Sciatic nerve (tissue), 2 donors: ENCODE data around the gene C3orf33. TPM values are rescaled to one million over a fixed set of nuclear protein-coding genes. Genes with fewer than 3 reads are reported as not detected.
"Not testable (repeated sequence)": the region's sequence is repeated elsewhere in the genome, so short reads cannot be mapped to it uniquely, and the experiment has no call there.

Experiments used
- ATAC-seq: fragments of 200-7000 bp; cut with Tn5 transposase; one replicate; pipeline ENCODE4 v1.9.1; 2020; ENCODE audit warnings: mild to moderate bottlenecking, moderate library complexity
- DNase-seq: peaks from one replicate; pipeline ENCODE4 v3.0.0-alpha.2; 2020; ENCODE audit warnings: low spot score
- intact Hi-C: fragments of 100-400 bp; cut with DNase I; formaldehyde crosslinking; loops from one replicate; pipeline ENCODE4 v1.14.2; 2022
- total RNA-seq: library from RNA; stranded (reverse); fragmentation: NEBNext Ultra II Directional; extraction: Animal tissue kit (Norgen Biotek cat#: 25700); gene quantifications from one replicate; pipeline ENCODE4 v1.2.1, GENCODE V29; 2021
- donor health status: DM: no; HTN: no; CAD: no.
- donor health status: DM: no; HTN: no; CAD: no.

C3orf33 gene, protein sequence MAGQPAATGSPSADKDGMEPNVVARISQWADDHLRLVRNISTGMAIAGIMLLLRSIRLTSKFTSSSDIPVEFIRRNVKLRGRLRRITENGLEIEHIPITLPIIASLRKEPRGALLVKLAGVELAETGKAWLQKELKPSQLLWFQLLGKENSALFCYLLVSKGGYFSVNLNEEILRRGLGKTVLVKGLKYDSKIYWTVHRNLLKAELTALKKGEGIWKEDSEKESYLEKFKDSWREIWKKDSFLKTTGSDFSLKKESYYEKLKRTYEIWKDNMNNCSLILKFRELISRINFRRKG
- 6.2 TPM for total RNA-seq

DNA sequence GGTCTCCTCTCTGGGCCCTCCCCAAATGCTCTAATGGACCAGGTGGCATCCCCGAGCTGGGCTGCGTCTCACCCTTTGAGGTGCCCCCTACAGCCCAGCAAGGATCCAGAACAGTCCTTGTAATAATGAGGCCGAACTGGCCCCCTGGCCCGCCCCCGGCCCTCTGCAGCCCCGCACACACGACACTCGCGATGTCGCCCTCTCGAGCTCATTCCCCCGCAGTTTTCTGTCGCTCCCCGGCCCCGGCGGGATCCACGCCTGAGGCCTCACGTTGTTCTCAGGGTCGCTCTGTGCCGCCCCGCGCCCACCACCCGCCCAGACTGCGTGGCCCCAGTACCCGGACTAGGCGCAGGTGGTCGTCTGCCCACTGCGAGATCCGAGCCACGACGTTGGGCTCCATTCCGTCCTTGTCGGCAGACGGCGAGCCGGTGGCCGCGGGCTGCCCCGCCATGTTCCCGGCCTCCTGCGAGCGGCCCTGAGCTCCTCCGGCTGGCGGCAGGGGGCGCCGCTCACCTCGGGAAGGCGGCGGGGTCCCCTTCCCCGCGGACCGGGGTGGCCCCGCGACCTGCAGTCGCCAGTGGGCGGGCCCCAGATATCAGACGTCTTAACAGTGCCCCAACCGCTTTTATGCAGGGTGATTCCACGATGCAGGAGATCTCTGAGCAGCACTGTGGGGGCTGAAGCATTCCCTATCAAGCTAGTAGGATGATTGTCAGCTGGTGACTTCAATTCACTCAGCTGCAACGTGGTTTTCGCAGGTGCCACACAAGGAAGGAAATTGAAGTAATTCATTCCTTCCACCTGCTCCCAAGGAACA, at the start of gene C3orf33:
C3orf33 (minus strand) TSS at position 477 of the 817 bp plus-strand sequence; CDS start at position 451, 26 bp downstream.
- intact Hi-C loops, result no loop called here
- ATAC-seq (peak; percentile 96), DNase-seq (peak; percentile 81)

DNA sequence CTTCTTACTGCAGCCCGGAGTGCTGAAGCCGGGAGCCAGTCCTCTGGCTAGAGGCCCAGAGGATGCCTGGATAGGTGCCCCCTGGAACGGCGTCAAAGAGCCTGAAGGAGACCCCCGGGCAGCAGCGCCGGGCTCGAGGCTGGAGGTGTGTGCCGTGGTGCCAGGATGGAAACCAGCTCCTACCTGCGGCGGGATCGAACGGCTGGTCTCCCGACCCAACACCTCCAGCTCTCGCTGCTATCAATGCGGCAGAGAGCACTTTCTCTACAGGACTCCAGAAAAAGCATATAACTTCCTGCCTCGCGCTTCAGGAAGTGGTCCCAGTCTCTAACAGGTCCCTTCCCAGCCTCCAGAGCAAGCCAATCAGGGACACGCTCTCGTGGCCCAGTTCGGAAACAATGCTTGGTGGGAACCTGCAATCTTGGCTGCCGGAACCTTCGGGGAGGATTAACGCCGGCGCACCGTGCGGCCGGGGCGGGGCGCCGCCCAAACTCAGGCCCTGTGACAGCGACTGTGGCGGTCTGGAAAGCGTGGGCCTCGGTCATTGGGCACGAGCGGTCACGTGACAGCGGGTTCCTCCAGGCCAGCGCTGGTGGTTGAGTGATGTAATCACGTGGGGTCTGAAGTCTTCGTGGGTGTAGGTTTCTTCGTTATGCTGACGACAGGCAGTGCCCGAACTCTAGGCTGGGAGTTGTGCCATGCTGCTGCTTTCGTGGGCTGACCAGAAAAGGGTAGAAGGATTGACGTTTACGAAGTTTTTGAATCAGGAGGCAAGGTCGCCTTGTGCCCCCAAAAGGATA, 48.3 kb upstream of the C3orf33 start, which contains the start of gene SLC33A1:
SLC33A1 (minus strand) TSS at position 287 of the 800 bp plus-strand sequence. CDS start 430 bp downstream, outside the sequence.
- peak; percentile 99 for DNase-seq
- peak; percentile 99 for ATAC-seq
- intact Hi-C loops, result no loop called here

DNA sequence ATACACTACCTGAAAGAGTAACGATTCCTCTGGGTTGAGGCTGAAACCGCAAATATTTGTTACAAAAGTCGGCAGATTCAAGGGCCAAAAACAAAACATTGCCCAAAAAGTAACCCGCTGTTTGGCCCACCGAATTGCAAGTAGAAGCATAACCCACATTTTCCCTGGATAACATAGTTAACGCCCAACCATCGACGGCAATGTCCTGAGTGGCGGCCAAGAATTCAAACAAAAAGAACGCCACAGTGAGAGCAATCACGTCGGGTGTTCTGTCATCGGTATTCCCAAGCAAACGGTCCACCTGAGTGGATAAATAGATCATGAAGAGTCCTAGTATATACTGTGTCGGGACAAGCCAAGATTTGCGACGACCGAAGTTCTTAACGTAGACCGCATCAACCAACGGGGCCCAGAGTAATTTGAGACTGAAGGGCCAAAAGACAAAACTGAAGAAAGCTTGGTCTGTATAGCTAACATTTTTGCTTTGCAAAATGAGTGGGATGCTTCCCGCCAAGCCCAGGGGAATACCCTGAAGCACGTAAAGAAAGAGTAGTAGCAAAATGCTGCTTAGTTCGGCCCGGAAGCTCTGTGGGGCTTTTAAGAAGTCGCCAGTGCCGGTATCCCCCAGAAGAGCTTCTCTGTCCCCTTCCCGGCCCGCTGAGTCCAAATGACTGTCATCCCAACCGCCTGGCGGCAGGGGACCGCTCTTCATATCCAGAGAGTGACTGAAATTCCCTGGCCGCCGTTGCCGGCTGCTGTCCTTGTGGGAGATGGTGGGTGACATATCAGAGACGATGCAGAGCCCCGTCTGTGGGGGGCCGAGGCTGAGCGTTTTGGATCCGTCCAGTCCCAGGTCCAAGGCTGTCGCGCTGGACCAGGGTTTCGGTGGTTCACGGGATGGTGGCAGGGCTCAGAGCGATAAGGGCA, 47.4 kb upstream of the C3orf33 start:
- DNase-seq, result peak; percentile 73
- intact Hi-C loops, result no loop called here

DNA sequence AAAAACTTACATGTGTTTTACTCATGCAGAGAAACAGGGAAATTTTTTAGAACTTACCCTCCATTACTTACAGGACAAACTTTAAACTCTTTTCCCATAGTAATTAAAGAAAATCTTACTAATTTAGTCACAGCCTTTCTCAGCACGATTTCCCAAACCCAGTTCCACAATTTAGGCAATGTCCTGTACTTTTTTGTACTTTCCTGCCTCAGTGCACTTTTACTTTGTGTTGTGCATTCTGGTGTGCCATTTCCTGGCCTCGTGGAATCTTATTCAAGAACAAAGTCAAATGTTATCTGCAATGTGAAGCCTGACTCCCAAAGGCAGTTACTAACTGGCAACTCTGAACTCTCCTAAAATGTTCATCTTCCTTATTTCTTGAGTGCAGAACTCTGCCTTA, 46.3 kb upstream of the C3orf33 start:
- intact Hi-C loops, result no loop called here
- DNase-seq, result no peak
- no peak for ATAC-seq

More for the DNA sequence above, 47.4 kb upstream of the C3orf33 start:
- peak; percentile 24 for ATAC-seq

DNA sequence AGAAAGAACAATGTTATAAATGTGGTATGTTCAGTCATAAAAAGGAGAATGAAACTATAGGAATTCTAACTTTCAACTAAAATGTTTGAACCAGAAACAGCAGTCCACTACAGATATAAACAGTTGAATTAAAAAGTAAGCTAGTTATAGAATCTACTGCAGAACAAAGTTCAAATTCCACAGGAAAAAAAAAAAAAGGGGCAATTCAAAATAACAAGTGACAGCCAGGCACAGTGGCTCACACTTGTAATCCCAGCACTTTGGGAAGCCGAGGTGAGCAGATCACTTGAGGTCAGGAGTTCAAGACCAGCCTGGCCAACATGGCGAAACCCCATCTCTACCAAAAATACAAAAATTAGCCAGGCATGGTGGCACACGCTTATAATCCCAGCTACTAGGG, 43.3 kb upstream of the C3orf33 start:
- ATAC-seq, DNase-seq, intact Hi-C loops: not testable (repeated sequence)

DNA sequence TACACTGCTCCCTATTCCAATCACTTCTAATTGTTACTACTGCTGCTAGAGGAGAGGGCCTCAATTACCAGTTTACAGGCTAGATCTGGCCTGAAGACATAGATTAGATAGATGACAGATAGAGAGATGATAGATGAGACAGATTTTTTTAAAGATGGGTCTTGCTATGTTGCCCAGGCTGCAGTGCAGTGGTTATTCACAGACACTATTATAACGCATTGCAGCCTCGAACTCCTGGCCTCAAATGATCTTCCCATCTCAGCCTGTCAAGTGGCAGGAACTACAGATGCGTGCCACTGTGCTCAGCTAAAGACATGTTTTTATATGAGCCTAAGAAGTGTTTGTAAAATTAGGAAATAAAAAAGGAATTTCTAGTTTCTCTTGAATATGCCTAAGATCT, 41.9 kb upstream of the C3orf33 start:
- DNase-seq (no peak), ATAC-seq (no peak)
- intact Hi-C loops, result no loop called here

DNA sequence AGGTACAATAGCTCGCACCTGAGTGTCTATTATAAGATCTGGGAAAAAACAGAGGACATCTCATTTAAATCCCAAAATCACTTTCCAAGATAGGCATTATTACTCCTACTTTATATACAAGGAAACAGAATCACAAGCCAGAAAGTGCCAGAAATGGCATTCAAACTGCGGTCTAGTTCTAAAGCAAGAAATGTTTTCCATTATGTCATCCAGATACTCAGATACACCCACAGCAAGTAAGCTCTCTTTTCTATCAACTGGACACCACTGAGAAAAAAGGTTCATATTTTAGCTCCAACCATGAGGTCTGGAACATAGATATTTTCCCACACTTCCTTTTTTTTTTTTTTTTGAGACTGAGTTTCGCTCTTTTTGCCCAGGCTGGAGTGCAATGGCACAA, 40.0 kb upstream of the C3orf33 start:
- intact Hi-C loops, result no loop called here
- ATAC-seq, result no peak
- DNase-seq, result no peak

DNA sequence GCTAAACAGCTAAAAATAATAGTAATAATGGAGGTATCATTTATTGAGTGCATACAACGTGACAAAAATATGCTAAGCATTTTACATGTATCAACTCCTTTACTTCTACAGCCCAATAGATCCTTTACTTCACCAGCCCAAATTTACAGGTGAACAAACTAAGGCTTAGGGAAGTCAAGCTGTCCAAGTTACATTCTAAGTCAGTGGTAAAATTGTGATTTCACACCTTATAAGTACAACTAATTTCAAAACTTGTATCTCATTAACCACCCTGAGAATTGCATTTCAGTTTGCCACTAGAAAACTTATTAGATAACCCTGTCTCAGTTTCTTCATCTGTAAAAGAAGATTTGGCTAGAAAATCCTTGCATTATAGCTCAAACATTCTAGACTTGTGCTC, 37.5 kb upstream of the C3orf33 start:
- intact Hi-C loops, result no loop called here
- DNase-seq (no peak), ATAC-seq (no peak)

DNA sequence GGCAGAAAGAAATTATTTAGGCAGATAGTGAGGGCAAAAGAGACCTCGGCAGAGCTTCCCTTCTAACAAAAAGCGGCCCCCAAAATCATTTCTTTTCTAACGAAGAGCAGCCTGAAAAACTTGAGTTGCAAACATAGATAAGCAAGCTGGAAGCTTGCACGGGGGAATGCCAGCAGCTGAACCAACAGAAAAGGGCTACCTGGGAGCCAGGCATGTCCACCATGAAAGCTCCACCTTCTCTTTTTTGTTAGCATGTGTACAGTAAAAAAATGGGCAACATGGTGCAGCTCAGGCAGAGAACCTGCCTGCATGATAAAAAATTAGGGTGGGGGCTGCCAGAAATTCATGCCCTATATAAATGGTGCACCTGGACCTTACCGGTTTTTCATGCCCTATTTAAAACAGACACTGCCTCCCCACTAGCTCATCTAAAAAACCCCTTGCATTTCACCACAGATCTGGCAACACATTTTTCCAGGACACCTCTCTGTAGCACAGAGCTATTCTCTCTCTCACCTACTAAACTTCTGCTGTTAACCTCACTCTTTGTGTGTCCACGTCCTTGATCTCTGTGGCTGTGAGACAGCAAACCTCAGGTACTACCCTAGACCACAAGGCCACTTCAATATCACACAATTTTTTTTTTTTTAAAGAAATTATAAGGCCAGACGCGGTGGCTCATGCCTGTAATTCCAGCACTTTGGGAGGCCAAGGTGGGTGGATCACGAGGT, 29.4 kb upstream of the C3orf33 start:
- DNase-seq (no peak), ATAC-seq (no peak)
- intact Hi-C loops, result no loop called here

DNA sequence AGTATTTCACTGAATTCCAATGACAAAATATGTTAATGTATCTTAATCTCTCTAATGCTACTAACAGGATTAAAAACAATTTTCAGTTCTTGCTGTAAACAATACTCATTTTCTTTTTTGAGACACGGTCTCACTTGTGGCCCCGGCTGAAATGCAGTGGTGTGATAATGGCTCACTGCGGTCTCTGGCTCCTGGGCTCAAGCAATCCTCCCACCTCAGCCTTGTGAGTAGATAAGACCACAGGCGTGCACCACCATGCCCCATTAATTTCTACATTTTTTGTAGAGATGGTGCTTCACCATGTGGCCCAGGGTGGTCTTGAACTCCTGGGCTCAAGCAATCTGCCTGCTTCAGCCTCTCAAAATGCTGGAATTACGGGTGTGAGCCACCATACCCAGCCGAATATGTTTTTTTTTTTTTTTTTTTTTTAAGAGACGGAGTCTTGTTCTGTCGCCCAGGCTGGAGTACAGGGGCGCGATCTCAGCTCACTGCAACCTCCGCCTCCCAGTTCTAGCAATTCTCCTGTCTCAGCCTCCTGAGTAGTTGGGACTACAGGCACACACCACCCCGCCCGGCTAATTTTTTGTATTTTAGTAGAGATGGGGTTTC, 22.5 kb upstream of the C3orf33 start:
- intact Hi-C loops, ATAC-seq, DNase-seq: not testable (repeated sequence)

DNA sequence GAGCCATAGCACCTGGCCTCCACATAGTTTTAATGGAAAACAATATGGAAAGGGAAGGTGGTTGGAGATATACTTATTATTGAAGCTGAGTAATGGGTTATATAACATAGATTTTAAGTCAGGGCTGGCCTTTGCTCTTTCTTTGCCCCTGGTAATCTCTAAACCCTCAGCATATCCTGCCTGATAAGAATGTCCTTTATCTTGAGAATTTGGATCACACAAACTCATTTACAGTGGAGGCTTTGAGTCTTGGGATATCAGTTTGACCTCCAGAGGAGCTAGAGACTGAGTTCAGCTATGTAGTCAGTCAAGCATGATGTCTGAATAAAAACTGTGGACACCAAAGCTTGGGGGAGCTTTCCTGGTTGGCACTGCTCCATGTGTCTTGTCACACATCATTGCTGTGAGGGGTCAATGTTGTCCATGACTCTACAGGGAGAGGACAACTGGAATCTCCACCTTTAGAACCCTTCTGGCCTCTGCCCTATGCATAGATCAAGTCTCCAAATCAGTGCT, 9.0 kb upstream of the C3orf33 start:
- intact Hi-C loops, result no loop called here
- ATAC-seq, result no peak
- no peak for DNase-seq

DNA sequence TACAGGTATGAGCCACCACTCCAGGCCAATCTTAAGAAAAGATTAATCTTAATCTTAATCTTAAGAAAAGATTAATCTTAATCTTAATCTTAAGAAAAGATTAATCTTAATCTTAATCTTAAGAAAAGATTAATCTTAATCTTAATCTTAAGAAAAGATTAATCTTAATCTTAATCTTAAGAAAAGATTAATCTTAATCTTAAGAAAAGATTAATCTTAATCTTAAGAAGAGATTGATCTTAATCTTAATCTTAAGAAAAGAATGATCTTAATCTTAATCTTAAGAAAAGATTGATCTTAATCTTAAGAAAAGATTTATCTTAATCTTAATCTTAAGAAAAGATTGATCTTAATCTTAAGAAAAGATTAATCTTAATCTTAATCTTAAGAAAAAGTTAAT, 7.1 kb upstream of the C3orf33 start:
- intact Hi-C loops, ATAC-seq, DNase-seq: not testable (repeated sequence)

DNA sequence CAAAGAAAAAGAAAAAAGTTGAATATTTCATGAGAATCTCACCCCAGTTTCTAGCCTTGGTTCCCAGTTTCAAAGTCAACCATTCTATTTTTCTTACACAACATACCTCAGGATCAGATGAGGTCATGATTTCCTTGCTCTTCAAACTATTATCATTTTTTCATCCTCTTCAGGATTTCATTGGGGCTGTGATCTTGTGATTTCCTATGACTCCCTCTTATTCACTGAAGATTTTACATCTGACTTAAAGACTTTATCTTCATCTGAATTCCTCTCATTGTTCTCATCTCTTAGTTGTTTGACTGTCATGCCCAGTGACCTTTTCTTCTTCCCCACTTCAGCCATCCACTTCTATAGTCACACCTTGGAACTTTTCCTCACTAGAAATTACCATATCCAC, 3.1 kb upstream of the C3orf33 start:
- intact Hi-C loops, result no loop called here
- DNase-seq (no peak), ATAC-seq (no peak)

DNA sequence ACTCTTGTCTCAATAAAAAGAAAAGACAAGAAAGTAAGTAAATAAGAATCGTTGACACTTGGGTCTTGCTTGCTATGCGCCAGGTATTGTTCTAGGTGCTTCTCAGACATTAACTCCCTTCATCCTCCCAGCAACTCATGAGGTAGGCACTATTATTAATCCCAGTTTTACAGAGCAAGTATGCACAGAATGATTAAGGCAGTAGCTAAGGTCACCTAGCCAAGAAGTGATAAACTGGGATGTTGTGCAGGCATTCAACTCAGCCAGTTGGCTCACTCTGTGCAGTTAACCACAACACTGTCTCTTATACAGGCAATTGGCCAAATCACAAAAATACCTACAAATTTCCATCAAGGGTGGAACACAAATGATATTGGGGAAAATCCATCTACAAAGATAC, 1.7 kb upstream of the C3orf33 start:
- DNase-seq (no peak), ATAC-seq (no peak)
- intact Hi-C loops, result no loop called here

DNA sequence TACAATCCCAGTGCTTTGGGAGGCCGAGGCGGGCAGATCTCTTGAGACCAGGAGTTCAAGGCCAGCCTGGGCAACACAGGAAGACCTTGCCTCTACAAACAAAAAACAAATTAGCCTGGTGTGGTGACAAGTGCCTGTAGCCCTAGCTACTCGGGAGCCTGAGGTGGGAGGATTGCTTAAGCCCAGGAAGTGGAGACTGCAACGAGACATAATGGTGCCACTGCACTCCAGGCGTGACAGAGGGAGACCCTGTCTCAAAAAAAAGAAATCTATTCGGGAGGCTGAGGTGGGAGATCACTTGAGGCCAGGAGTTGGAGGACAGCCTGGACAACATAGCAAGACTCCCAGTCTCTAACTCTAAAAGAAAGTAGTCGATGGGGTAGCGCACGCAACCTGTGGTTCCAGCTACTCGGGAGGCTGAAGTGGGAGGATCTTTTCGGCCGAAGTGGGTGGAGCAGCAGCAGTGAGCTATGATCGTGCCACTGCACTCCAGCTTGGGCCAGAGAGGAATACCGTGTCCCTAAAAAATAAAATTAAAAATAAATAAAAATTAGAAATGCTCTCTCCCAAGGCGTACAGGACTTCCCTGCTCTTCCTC, 775 bp downstream of the C3orf33 start:
- DNase-seq (no peak), ATAC-seq (peak; percentile 77)
- intact Hi-C loops, result no loop called here

DNA sequence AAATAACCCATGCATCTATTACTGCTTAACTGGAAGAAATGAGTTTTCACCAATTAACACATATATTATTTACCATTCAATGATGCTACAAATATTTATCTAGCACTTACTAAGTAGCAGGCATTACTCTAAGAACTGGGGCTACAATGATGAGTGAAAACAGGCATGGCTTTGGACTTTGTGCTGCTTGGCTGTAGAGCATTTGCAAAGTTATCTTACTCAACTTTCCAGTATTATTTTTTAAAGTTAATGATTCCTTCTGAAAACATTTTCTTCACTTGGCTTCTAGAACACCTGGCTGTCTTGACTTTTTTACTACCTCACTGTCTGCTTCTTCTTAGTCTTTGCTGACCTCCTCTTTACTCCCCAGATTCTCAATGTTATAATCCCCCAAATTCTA, 1.8 kb downstream of the C3orf33 start:
- DNase-seq (no peak), ATAC-seq (no peak)
- intact Hi-C loops, result no loop called here

DNA sequence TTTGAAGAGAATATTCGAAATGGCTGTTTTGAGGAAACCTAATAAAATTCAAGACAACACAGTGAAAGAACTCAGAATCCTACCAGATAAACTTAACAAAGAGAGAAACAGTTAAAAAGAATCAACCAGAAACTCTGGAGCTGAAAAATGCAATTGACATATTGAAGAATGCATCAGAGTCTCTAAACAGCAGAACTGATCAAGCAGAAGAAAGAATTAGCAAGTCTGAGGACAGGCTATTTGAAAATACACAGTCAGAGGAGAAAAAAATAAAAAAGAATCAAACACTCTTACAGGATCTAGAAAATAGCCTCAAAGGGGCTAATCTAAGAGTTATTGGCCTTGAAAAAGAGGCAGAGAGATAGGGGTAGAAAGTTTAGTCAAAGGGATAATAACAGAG, 13.5 kb downstream of the C3orf33 start:
- no peak for ATAC-seq
- no peak for DNase-seq
- intact Hi-C loops, result no loop called here
